ENCODE data around the gene HS6ST1. TPM values are rescaled to one million over a fixed set of nuclear protein-coding genes. Genes with fewer than 3 reads are reported as not detected.

The HS6ST1 gene
- total and polyA plus RNA-seq, 2 donors (not counting 1 experiment from before 2014, with no cell fraction given) = 7.8 to 22.7 TPM

DNA sequence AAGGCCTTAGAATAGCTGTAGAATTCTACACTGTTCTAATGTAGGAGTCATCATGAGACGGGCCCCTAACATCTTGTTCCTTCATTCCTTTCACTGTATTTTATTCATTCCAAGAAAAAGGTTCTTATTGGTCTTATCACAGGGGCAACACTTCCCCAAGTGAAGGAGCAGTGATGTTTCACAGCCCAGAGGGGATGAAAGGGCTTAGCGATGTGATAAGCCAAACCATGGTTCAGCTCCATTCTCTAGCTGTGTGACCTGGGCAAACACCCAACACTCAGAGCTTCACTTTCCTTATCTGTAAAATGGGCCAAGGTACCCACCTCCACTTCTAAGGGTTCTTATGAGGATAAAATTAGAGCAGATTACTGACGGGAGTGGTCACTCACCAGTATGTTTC lies 25.4 kb upstream of the HS6ST1 start:
- TF ChIP-seq, protein P1, sequence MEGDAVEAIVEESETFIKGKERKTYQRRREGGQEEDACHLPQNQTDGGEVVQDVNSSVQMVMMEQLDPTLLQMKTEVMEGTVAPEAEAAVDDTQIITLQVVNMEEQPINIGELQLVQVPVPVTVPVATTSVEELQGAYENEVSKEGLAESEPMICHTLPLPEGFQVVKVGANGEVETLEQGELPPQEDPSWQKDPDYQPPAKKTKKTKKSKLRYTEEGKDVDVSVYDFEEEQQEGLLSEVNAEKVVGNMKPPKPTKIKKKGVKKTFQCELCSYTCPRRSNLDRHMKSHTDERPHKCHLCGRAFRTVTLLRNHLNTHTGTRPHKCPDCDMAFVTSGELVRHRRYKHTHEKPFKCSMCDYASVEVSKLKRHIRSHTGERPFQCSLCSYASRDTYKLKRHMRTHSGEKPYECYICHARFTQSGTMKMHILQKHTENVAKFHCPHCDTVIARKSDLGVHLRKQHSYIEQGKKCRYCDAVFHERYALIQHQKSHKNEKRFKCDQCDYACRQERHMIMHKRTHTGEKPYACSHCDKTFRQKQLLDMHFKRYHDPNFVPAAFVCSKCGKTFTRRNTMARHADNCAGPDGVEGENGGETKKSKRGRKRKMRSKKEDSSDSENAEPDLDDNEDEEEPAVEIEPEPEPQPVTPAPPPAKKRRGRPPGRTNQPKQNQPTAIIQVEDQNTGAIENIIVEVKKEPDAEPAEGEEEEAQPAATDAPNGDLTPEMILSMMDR (IDR thresholded peaks at IDR 0.05) = no peak
- no peak for TF ChIP-seq EZH2 (IDR thresholded peaks at IDR 0.05; ENCODE audit: borderline replicate concordance, insufficient read depth, low read depth, low read length, poor library complexity, severe bottlenecking)
- no CpG with 5 or more reads among the region's 3 CpGs for WGBS (ENCODE audit: insufficient coverage)

DNA sequence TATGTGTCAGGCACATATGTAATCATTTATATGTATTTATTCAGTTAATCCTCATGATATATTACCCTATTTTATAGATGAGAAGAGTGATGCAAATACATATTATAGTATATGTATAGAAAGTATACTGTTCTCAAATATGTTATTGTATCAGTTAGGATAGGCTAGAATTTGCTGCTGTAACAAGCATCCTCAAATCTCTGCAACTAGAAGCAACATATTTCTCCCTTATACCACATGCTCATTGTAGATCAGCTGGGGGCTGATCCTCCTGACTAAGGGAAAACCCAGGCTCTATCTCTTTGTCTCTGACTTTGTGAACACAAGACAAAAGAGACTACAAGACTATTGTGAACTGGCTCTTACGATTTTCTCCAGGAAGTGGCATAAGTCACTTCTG lies 24.8 kb upstream of the HS6ST1 start:
- H3K27me3 ChIP-seq (replicated peaks in 1 of 4; ENCODE audit: control extremely low read depth in 1 of 4, control insufficient read depth in 3 of 4, insufficient read depth in 4 of 4, low read length in 3 of 4) = no peaks in the 10 kb centered on the region
- H3K9me3 Mint-ChIP-seq (ENCODE audit: insufficient read depth) = peaks cover 6% of the 10 kb centered on the region
- H3K4me2 ChIP-seq (replicated peaks; ENCODE audit: low read depth, low read length, poor library complexity, severe bottlenecking) = no peak overlapping the region
- H3K4me1 ChIP-seq (ENCODE audit: control insufficient read depth in 2 of 2, insufficient read depth in 2 of 2, low read length in 2 of 2) = no peaks in the 10 kb centered on the region
- no peak overlapping the region for H3K27ac ChIP-seq (ENCODE audit: low read length in 2 of 2)
- TF ChIP-seq, protein P1 (IDR thresholded peaks at IDR 0.05) = no peak
- no peak for TF ChIP-seq EZH2 (IDR thresholded peaks at IDR 0.05; ENCODE audit: borderline replicate concordance, insufficient read depth, low read depth, low read length, poor library complexity, severe bottlenecking)
- no peaks in the 10 kb centered on the region for H3K4me1 Mint-ChIP-seq
- no peaks in the 10 kb centered on the region for H3K27me3 Mint-ChIP-seq
- no peak overlapping the region for H3K9ac ChIP-seq (ENCODE audit: low read length)
- no peak overlapping the region for H3K27ac Mint-ChIP-seq
- 83% methylated on average over 1 of the region's 1 CpG for WGBS (ENCODE audit: insufficient coverage)
- no peak overlapping the region for H3K4me3 Mint-ChIP-seq
- intact Hi-C loops (cut with micrococcal nuclease) = no loop called here
- no peak overlapping the region for H3K4me3 ChIP-seq (ENCODE audit: control extremely low read depth in 1 of 5, extremely low read depth in 1 of 5, insufficient read depth in 1 of 5, low read depth in 2 of 5, low read length in 4 of 5)
- peaks cover 0 to 14% (median 0%) of the 10 kb centered on the region in 3 donors for H3K9me3 ChIP-seq (ENCODE audit: control extremely low read depth in 1 of 3, control insufficient read depth in 2 of 3, insufficient read depth in 1 of 3, low read length in 2 of 3)
- CTCF ChIA-PET = no interaction called here
- no peak overlapping the region for H2AFZ ChIP-seq (ENCODE audit: insufficient read depth, low read depth, low read length, poor library complexity, severe bottlenecking)
- no peaks in the 10 kb centered on the region for H3K36me3 ChIP-seq (replicated peaks in 1 of 2; ENCODE audit: control extremely low read depth in 1 of 2, control insufficient read depth in 1 of 2, extremely low read depth in 1 of 2, insufficient read depth in 2 of 2, low read length in 1 of 2)
- ATAC-seq (ENCODE audit: low read depth) (no peak), DNase-seq (no peak)
- H4K20me1 ChIP-seq (ENCODE audit: control insufficient read depth, insufficient read depth, low read length, poor library complexity, severe bottlenecking) = no peaks in the 10 kb centered on the region
- no peaks in the 10 kb centered on the region for H3K79me2 ChIP-seq (ENCODE audit: control insufficient read depth, insufficient read depth, low read length)
- POLR2A ChIA-PET = no interaction called here

More for the DNA sequence above, 25.4 kb upstream of the HS6ST1 start:
- POLR2A ChIA-PET = no interaction called here
- H3K4me1 ChIP-seq (ENCODE audit: control insufficient read depth in 2 of 2, insufficient read depth in 2 of 2, low read length in 2 of 2) = no peaks in the 10 kb centered on the region
- no peaks in the 10 kb centered on the region for H3K36me3 ChIP-seq (replicated peaks in 1 of 2; ENCODE audit: control extremely low read depth in 1 of 2, control insufficient read depth in 1 of 2, extremely low read depth in 1 of 2, insufficient read depth in 2 of 2, low read length in 1 of 2)
- H3K4me1 Mint-ChIP-seq = no peaks in the 10 kb centered on the region
- H3K27ac Mint-ChIP-seq = no peak overlapping the region
- no peak overlapping the region for H3K9ac ChIP-seq (ENCODE audit: low read length)
- H3K27me3 ChIP-seq (replicated peaks in 1 of 4; ENCODE audit: control extremely low read depth in 1 of 4, control insufficient read depth in 3 of 4, insufficient read depth in 4 of 4, low read length in 3 of 4) = no peaks in the 10 kb centered on the region
- H3K27me3 Mint-ChIP-seq = no peaks in the 10 kb centered on the region
- H3K27ac ChIP-seq (ENCODE audit: low read length in 2 of 2) = no peak overlapping the region
- no peak for DNase-seq
- H4K20me1 ChIP-seq (ENCODE audit: control insufficient read depth, insufficient read depth, low read length, poor library complexity, severe bottlenecking) = no peaks in the 10 kb centered on the region
- no peak overlapping the region for H3K4me2 ChIP-seq (replicated peaks; ENCODE audit: low read depth, low read length, poor library complexity, severe bottlenecking)
- no peak overlapping the region for H2AFZ ChIP-seq (ENCODE audit: insufficient read depth, low read depth, low read length, poor library complexity, severe bottlenecking)
- no peaks in the 10 kb centered on the region for H3K79me2 ChIP-seq (ENCODE audit: control insufficient read depth, insufficient read depth, low read length)
- H3K4me3 Mint-ChIP-seq = no peak overlapping the region
- peaks cover 0 to 11% (median 0%) of the 10 kb centered on the region in 3 donors for H3K9me3 ChIP-seq (ENCODE audit: control extremely low read depth in 1 of 3, control insufficient read depth in 2 of 3, insufficient read depth in 1 of 3, low read length in 2 of 3)
- CTCF ChIA-PET = no interaction called here
- no peak overlapping the region for H3K4me3 ChIP-seq (ENCODE audit: control extremely low read depth in 1 of 5, extremely low read depth in 1 of 5, insufficient read depth in 1 of 5, low read depth in 2 of 5, low read length in 4 of 5)
- ATAC-seq (ENCODE audit: low read depth) = no peak
- H3K9me3 Mint-ChIP-seq (ENCODE audit: insufficient read depth) = peaks cover 6% of the 10 kb centered on the region
- intact Hi-C loops (cut with micrococcal nuclease) = no loop called here

Data from B cell (primary cell).